Measurements from ENCODE around the gene KLF13.
A peak's percentile ranks its signal among the peaks of the same experiment; 100 is the strongest.

The KLF13 gene

GRCh38 chr15:31385736-31386135, 59.1 kb downstream of the KLF13 start:
- no peak for DNase-seq

- DNase-seq, result no peak
Observed at GRCh38 chr15:31387092-31387478, 60.5 kb downstream of the KLF13 start.

- peak; percentile 89 for DNase-seq
Observed at GRCh38 chr15:31387479-31388118, 61.0 kb downstream of the KLF13 start.

- no peak for DNase-seq
Observed at GRCh38 chr15:31389576-31389975, 62.9 kb downstream of the KLF13 start.

GRCh38 chr15:31390029-31390428, 63.4 kb downstream of the KLF13 start:
- no peak for DNase-seq

GRCh38 chr15:31390777-31391486, 64.3 kb downstream of the KLF13 start:
- DNase-seq, result no peak

GRCh38 chr15:31391687-31392671, 65.3 kb downstream of the KLF13 start:
- peak; percentile 17 for DNase-seq

- no peak for DNase-seq
Observed at GRCh38 chr15:31392761-31393401, 66.2 kb downstream of the KLF13 start.

GRCh38 chr15:31393444-31394091, 66.9 kb downstream of the KLF13 start:
- DNase-seq, result no peak

GRCh38 chr15:31396881-31397560, 70.4 kb downstream of the KLF13 start:
- peak; percentile 91 for DNase-seq

GRCh38 chr15:31397851-31398661, 71.4 kb downstream of the KLF13 start:
- peak; percentile 82 for DNase-seq

GRCh38 chr15:31398677-31399301, 72.2 kb downstream of the KLF13 start:
- peak; percentile 5 for DNase-seq

GRCh38 chr15:31399544-31400171, 73.0 kb downstream of the KLF13 start:
- peak; percentile 85 for DNase-seq

GRCh38 chr15:31400222-31400927, 73.7 kb downstream of the KLF13 start:
- DNase-seq, result no peak

GRCh38 chr15:31401282-31401681, 74.6 kb downstream of the KLF13 start:
- no peak for DNase-seq

GRCh38 chr15:31402003-31402402, 75.4 kb downstream of the KLF13 start:
- DNase-seq, result no peak

- no peak for DNase-seq
Observed at GRCh38 chr15:31402511-31403056, 75.9 kb downstream of the KLF13 start.

GRCh38 chr15:31403096-31403495, 76.5 kb downstream of the KLF13 start:
- no peak for DNase-seq

GRCh38 chr15:31403606-31404005, 77.0 kb downstream of the KLF13 start:
- DNase-seq, result no peak
